ENCODE results near the gene PPP1R14B.
A peak's percentile ranks its signal among the peaks of the same experiment; 100 is the strongest.

Gene PPP1R14B

DNA sequence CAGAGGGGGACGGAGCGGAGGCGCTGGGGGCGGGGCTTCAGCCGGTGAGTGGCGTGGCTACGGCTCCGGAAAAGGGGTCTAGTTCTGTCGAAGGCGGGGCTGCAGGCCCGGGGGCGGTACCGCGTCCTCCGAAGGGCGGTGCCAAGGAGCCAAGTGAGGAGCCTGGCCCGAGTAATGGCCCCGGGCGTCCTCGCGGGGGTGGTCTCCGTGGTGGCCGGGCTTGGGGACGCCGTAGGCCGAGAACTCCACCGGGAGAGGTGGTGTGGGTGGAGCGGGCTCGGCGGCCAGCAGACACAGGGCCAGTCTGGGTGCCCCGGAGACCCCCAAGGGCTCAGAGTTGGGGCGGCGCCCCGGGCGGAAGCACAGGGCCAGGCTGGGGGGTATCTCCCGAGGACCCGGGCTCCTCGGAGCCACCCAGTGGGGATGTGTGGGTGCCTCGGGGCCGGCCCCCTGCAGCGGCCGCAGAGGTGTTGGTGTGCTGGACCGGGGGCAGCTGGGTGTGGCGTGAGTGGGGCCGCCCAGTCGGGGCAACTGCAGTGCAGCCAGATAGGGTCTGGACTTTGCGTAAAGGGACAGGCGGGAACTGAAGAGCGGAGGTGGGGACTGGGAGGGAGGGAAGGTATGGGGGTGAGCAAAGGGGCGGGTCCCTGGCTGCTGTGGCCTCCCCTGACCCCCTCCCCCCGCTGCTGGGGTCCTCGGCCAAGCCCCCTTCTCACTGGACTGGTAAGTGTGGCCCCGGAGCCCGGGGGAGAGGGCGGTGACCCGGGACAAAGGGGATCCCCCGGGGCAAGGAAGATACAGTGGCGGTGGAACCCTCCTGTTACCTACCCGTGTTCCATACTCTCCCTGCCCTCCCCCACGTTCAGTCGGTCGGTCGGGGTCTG, 5.0 kb downstream of the PPP1R14B start:
- Histone ChIP-seq H3K27me3 (ENCODE audit: insufficient read depth, low read length) (no peaks in the 10 kb centered on the region), H2AFZ (ENCODE audit: low read depth, low read length) (no peak overlapping the region), H3K4me3 (ENCODE audit: low read length) (peak overlapping the region; percentile 89), H3K36me3 (ENCODE audit: insufficient read depth, low read length) (peaks cover 15% of the 10 kb centered on the region), H3K4me1 (ENCODE audit: insufficient read depth, low read length) (peaks cover 27% of the 10 kb centered on the region), H3K9me3 (ENCODE audit: low read length) (no peaks in the 10 kb centered on the region)

DNA sequence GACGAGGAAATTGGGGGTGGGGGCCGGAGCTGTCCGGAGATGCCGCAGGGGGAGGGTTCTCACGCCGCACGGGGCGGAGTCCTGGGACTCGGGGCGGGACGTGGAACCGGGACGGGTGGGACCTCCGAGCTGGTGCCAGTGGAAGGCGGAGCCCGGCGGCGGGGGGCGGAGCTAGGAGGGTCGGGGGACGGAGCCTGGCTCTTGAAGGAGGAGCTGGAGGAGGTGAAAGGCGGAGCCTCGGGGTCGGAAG, 5.6 kb downstream of the PPP1R14B start:
- peaks cover 15% of the 10 kb centered on the region for H3K36me3 ChIP-seq (ENCODE audit: insufficient read depth, low read length)
- H3K4me1 ChIP-seq (ENCODE audit: insufficient read depth, low read length), result peaks cover 27% of the 10 kb centered on the region
- H3K4me3 ChIP-seq (ENCODE audit: low read length), result peak overlapping the region; percentile 89
- H3K9me3 ChIP-seq (ENCODE audit: low read length), result no peaks in the 10 kb centered on the region
- H3K27me3 ChIP-seq (ENCODE audit: insufficient read depth, low read length), result no peaks in the 10 kb centered on the region
- H2AFZ ChIP-seq (ENCODE audit: low read depth, low read length), result peak overlapping the region; percentile 23

DNA sequence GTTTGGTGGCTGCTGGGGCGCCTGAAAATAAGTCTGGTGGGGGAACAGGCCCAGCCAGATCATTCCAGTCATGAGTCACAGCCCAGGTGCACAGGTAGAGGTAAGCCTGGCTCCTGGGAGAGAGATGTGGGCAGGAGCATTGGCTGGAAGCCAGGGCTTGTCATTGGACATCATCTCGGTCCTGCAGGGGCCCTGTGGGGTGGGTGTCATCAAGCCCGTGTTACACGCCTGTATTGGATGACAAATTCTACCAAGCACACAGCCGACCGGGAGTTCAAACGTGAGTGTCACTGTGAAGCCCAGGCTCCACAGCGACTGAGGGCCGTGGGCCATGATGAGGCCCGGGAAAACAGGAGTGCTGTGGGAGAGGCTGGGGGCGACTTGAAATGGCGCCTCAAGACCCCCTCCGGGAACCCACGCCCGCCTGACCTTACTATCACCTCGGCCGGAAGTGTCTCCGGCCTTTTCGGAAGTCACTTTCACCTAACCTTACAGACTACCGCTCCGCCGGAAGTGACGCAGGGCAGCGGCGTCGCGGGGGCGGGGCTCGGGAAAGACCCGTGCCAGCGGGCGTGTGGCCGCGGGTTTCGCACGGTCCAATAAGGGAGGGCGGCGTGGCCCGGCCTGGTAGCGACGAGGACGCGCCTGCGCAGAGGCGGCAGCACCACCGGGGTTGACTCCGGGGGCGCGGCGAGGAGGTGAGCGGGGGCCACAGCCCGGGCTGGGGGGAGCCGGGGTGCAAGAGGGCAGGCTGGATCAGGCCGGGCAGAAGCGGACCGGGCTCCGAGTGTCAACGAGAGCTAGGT, 6.1 kb downstream of the PPP1R14B start, which contains the start of gene FKBP2:
Gene FKBP2, plus strand, starts transcription at position 661 of the 806 bp plus-strand sequence. CDS start 1,293 bp downstream, outside the sequence.
- H3K36me3 ChIP-seq (ENCODE audit: insufficient read depth, low read length), result peaks cover 15% of the 10 kb centered on the region
- H3K27me3 ChIP-seq (ENCODE audit: insufficient read depth, low read length), result no peaks in the 10 kb centered on the region
- H3K9me3 ChIP-seq (ENCODE audit: low read length), result no peaks in the 10 kb centered on the region
- H3K4me1 ChIP-seq (ENCODE audit: insufficient read depth, low read length), result peaks cover 25% of the 10 kb centered on the region
- H2AFZ ChIP-seq (ENCODE audit: low read depth, low read length), result peak within 1 kb of the TSS; percentile 23
- peak within 1 kb of the TSS; percentile 89 for H3K4me3 ChIP-seq (ENCODE audit: low read length)

DNA sequence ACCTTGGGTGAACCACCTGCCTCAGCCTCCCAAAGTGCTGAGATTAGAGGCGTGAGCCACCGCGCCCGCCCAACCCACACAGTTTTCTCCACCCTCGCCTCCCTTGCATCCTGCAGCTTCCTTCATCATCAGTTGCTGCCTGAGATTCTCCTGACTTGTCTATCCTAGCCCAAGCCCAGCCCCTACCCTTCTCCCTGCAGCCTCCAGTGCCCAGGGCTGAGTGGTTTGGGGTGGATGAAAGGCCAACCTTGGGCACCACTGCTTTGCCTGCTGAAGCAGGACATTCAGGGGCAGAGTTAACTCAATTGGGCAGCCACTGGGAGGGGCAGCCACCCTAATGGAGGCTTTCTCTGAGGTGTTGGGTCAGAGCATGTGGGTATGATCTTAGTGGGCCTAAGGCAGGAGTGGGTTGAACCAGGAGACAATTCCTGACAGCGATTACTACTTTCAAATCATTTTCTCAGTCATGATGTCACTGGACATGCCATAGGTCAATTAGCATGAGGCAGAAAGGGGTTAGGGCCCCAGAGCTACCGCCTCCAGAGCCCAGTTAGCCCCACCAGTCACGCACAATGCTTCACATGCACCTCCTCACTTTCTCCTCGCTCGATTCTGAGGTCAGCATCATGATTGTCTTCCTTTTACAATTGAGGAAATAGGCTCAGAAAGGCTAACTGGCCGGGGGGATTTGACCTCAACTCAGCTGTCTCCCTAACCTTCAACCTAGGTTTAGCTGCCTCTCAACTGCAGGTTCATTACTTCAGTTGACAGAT, 6.9 kb downstream of the PPP1R14B start:
- Histone ChIP-seq H3K27me3 (ENCODE audit: insufficient read depth, low read length) (no peaks in the 10 kb centered on the region), H3K4me1 (ENCODE audit: insufficient read depth, low read length) (peaks cover 17% of the 10 kb centered on the region), H3K9me3 (ENCODE audit: low read length) (no peaks in the 10 kb centered on the region), H2AFZ (ENCODE audit: low read depth, low read length) (no peak overlapping the region), H3K4me3 (ENCODE audit: low read length) (peak overlapping the region; percentile 89), H3K36me3 (ENCODE audit: insufficient read depth, low read length) (peaks cover 15% of the 10 kb centered on the region)

DNA sequence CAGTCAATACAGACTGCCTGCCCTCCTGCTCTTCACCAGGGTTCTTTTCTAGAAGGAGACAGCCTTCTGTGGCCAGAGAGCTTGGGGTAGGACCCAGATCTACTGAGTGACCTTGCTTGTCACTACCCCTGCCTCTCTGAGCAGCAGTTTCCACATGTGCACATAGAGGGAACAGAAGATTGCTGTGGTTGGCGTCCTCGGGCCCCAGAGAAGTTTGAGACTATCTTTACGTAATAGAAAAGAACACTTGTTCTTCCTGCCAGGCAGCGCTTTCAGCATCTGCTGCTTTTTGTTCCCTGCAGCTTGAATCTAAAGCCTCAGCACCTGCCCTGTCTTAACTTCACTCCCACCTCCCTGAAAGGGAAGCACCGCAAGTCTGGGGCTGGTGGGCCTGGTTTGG, 7.7 kb downstream of the PPP1R14B start:
- Histone ChIP-seq H3K4me1 (ENCODE audit: insufficient read depth, low read length) (peaks cover 17% of the 10 kb centered on the region), H3K4me3 (ENCODE audit: low read length) (no peak overlapping the region), H3K27me3 (ENCODE audit: insufficient read depth, low read length) (no peaks in the 10 kb centered on the region), H2AFZ (ENCODE audit: low read depth, low read length) (no peak overlapping the region), H3K9me3 (ENCODE audit: low read length) (no peaks in the 10 kb centered on the region), H3K36me3 (ENCODE audit: insufficient read depth, low read length) (peaks cover 11% of the 10 kb centered on the region)

DNA sequence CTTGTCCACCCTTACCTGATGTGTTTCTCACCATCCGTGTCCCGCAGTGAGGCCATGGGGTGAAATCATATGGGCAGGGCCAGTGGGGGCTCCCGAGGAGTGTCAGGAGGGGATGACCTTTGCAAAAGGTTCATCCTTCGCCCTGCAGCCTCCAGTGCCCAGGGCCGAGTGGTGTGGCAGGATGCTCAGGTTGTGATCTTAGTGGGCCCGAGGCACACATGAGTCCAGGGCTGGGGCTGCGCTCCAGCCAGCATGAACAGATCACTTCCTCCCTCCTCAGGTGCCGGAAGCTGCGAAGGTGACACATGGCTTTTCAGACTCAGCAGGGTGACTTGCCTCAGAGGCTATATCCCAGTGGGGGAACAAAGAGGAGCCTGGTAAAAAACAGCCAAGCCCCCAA, 8.7 kb downstream of the PPP1R14B start:
- Histone ChIP-seq H3K9me3 (ENCODE audit: low read length) (no peaks in the 10 kb centered on the region), H3K4me3 (ENCODE audit: low read length) (no peak overlapping the region), H3K27me3 (ENCODE audit: insufficient read depth, low read length) (no peaks in the 10 kb centered on the region), H3K4me1 (ENCODE audit: insufficient read depth, low read length) (peaks cover 15% of the 10 kb centered on the region), H3K36me3 (ENCODE audit: insufficient read depth, low read length) (peaks cover 2% of the 10 kb centered on the region), H2AFZ (ENCODE audit: low read depth, low read length) (no peak overlapping the region)

DNA sequence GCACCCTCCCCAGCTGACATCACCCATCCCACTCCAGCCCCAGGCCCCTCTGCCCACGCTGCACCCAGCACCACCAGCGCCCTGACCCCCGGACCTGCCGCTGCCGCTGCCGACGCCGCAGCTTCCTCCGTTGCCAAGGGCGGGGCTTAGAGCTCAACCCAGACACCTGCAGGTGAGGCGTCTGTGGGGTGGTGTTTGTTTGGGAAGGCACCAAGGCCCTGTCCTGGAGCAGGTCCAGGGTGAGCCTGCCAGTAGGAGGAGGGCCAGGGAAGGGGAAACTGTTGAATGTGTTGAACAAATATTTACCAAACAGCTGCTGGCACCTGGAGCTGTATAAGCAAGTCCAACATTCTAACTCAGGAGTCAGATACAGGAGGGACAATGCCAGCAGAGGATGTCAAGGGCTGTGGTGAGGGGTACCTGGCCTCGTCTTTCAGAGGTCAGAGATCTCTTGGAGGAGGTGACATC, 9.2 kb downstream of the PPP1R14B start:
- Histone ChIP-seq H3K4me1 (ENCODE audit: insufficient read depth, low read length) (peaks cover 13% of the 10 kb centered on the region), H3K4me3 (ENCODE audit: low read length) (no peak overlapping the region), H3K9me3 (ENCODE audit: low read length) (no peaks in the 10 kb centered on the region), H3K27me3 (ENCODE audit: insufficient read depth, low read length) (no peaks in the 10 kb centered on the region), H3K36me3 (ENCODE audit: insufficient read depth, low read length) (no peaks in the 10 kb centered on the region), H2AFZ (ENCODE audit: low read depth, low read length) (no peak overlapping the region)

DNA sequence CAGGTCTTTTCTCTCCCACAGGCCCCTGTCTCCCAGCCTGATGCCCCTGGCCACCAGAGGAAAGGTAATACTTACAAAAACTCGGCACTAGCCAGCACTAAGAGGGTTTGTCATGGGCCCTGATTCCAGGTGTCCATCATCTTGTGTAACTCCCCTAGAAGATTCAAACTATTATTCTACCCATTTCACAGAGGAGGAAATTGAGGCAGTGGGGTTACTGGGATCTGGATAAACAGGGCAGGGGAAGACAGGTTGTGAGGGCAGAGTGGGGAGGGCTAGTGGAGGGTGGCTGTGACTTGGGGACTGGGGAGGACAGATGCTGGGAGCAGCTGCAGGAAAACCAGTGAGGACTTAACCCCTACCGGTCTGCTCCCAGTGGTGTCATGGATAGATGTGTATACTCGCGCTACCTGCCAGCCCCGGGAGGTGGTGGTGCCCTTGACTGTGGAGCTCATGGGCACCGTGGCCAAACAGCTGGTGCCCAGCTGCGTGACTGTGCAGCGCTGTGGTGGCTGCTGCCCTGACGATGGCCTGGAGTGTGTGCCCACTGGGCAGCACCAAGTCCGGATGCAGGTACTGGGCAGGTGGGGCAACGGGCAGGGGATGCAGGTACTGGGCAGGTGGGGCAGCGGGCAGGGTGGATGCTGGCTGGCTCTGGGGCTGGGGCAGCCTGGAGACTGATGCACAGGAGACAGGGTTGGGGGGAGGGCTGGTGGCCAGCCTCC, 11.1 kb downstream of the PPP1R14B start:
- no peaks in the 10 kb centered on the region for H3K27me3 ChIP-seq (ENCODE audit: insufficient read depth, low read length)
- H3K4me3 ChIP-seq (ENCODE audit: low read length), result no peak overlapping the region
- peaks cover 14% of the 10 kb centered on the region for H3K4me1 ChIP-seq (ENCODE audit: insufficient read depth, low read length)
- no peaks in the 10 kb centered on the region for H3K36me3 ChIP-seq (ENCODE audit: insufficient read depth, low read length)
- H2AFZ ChIP-seq (ENCODE audit: low read depth, low read length), result no peak overlapping the region
- no peaks in the 10 kb centered on the region for H3K9me3 ChIP-seq (ENCODE audit: low read length)

DNA sequence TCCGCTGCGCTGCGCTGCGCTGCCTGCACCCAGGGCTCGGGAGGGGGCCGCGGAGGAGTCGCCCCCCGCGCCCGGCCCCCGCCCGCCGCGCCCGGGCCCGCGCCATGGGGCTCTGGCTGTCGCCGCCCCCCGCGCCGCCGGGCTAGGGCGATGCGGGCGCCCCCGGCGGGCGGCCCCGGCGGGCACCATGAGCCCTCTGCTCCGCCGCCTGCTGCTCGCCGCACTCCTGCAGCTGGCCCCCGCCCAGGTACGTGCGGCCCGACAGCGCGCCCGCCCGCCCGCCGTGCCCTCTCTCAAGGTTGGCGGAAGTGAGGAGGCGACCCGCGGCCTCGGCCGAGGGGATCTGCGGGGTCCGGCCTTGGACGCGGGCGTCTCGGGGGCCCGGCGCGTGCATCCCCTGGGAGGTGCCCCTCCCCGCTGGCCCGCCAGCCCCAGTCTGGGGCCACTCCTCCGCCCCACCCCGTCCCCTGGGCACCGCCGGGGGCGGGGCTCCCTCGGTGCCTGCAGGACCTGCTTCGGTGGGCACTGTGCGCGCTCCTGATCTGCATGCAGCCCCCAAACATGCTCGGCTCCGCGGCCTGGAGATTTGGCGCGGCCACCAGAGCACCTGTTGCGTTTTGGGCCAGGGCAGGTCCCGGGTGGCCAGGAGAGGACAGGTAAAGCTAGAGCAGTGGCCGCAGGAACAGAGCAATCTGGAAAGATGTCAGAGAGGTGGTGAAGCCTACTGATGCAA, 11.9 kb downstream of the PPP1R14B start:
- H3K4me3 ChIP-seq (ENCODE audit: low read length), result no peak overlapping the region
- no peaks in the 10 kb centered on the region for H3K9me3 ChIP-seq (ENCODE audit: low read length)
- H3K36me3 ChIP-seq (ENCODE audit: insufficient read depth, low read length), result no peaks in the 10 kb centered on the region
- no peak overlapping the region for H2AFZ ChIP-seq (ENCODE audit: low read depth, low read length)
- no peaks in the 10 kb centered on the region for H3K27me3 ChIP-seq (ENCODE audit: insufficient read depth, low read length)
- peaks cover 8% of the 10 kb centered on the region for H3K4me1 ChIP-seq (ENCODE audit: insufficient read depth, low read length)

DNA sequence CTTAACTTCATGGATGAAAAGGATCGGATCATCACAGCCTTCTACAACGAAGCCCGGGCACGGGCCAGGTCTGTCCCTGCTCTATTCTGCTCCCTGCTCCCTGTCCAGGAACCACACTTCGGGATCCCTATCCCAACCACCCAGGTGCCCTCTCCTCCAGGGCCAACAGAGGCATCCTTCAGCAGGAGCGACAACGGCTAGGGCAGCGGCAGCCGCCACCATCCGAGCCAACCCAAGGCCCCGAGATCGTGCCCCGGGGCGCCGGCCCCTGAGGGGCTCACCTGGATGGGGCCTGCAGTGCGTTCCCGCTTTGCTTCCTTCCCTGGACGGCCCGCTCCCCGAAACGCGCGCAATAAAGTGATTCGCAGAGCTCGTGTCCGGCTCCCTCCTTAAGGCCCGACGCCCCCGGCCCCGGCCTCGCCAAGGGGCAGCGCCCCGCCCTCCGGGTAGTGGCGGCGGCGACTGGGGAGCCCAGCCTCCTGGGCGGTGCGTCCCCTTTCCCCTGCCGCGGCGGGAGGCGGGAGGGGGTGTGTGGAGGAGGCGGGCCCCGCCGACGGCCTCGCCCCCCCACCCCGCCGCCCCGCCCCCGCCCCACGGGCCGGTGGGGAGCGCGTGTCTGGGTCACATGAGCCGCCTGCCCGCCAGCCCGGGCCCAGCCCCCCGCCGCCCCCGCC, 12.7 kb downstream of the PPP1R14B start, which contains the start of gene VEGFB:
Gene VEGFB, plus strand, starts transcription at position 672 of the 674 bp plus-strand sequence. CDS start 250 bp downstream, outside the sequence.
- Histone ChIP-seq H2AFZ (ENCODE audit: low read depth, low read length) (no peak within 1 kb of the TSS), H3K27me3 (ENCODE audit: insufficient read depth, low read length) (no peaks in the 10 kb centered on the region), H3K4me3 (ENCODE audit: low read length) (no peak within 1 kb of the TSS), H3K36me3 (ENCODE audit: insufficient read depth, low read length) (no peaks in the 10 kb centered on the region), H3K9me3 (ENCODE audit: low read length) (no peaks in the 10 kb centered on the region), H3K4me1 (ENCODE audit: insufficient read depth, low read length) (peaks cover 15% of the 10 kb centered on the region)

DNA sequence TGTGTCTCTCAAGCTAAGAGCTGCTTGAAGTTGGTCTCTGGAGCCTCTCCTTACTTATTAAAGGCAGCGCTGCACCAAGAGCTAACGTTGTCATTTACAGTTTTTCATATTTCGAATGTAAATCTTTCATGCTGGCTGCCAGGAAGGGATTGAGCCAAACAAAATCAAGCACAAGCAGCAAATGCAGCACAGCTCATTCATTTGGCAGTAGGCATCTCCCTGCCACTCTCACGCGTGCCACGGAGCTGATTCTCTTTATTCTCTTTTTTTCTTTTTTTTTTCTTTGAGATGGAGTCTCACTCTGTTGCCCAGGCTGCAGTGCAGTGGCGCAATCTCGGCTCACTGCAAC, 13.8 kb downstream of the PPP1R14B start:
- Histone ChIP-seq H2AFZ (ENCODE audit: low read depth, low read length) (no peak overlapping the region), H3K4me3 (ENCODE audit: low read length) (no peak overlapping the region), H3K9me3 (ENCODE audit: low read length) (no peaks in the 10 kb centered on the region), H3K4me1 (ENCODE audit: insufficient read depth, low read length) (peaks cover 16% of the 10 kb centered on the region), H3K36me3 (ENCODE audit: insufficient read depth, low read length) (no peaks in the 10 kb centered on the region), H3K27me3 (ENCODE audit: insufficient read depth, low read length) (no peaks in the 10 kb centered on the region)
